ENCODE data around the gene MAPT.

Gene MAPT

DNA sequence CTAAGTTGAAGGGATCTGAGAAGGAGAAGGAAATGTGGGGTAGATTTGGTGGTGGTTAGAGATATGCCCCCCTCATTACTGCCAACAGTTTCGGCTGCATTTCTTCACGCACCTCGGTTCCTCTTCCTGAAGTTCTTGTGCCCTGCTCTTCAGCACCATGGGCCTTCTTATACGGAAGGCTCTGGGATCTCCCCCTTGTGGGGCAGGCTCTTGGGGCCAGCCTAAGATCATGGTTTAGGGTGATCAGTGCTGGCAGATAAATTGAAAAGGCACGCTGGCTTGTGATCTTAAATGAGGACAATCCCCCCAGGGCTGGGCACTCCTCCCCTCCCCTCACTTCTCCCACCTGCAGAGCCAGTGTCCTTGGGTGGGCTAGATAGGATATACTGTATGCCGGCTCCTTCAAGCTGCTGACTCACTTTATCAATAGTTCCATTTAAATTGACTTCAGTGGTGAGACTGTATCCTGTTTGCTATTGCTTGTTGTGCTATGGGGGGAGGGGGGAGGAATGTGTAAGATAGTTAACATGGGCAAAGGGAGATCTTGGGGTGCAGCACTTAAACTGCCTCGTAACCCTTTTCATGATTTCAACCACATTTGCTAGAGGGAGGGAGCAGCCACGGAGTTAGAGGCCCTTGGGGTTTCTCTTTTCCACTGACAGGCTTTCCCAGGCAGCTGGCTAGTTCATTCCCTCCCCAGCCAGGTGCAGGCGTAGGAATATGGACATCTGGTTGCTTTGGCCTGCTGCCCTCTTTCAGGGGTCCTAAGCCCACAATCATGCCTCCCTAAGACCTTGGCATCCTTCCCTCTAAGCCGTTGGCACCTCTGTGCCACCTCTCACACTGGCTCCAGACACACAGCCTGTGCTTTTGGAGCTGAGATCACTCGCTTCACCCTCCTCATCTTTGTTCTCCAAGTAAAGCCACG lies 133.0 kb downstream of the MAPT start:
- H3K4me3 ChIP-seq (ENCODE audit: low read length), result no peak overlapping the region
- TF ChIP-seq, protein P1, sequence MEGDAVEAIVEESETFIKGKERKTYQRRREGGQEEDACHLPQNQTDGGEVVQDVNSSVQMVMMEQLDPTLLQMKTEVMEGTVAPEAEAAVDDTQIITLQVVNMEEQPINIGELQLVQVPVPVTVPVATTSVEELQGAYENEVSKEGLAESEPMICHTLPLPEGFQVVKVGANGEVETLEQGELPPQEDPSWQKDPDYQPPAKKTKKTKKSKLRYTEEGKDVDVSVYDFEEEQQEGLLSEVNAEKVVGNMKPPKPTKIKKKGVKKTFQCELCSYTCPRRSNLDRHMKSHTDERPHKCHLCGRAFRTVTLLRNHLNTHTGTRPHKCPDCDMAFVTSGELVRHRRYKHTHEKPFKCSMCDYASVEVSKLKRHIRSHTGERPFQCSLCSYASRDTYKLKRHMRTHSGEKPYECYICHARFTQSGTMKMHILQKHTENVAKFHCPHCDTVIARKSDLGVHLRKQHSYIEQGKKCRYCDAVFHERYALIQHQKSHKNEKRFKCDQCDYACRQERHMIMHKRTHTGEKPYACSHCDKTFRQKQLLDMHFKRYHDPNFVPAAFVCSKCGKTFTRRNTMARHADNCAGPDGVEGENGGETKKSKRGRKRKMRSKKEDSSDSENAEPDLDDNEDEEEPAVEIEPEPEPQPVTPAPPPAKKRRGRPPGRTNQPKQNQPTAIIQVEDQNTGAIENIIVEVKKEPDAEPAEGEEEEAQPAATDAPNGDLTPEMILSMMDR (conservative IDR thresholded peaks at IDR 0.05; ENCODE audit: low read depth, low read length), result no peak
- no peak for DNase-seq (ENCODE audit: low read depth)

DNA sequence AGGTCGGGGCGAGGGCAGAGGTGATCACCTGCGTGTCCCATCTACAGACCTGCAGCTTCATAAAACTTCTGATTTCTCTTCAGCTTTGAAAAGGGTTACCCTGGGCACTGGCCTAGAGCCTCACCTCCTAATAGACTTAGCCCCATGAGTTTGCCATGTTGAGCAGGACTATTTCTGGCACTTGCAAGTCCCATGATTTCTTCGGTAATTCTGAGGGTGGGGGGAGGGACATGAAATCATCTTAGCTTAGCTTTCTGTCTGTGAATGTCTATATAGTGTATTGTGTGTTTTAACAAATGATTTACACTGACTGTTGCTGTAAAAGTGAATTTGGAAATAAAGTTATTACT lies 133.6 kb downstream of the MAPT start:
- no peak overlapping the region for H3K4me3 ChIP-seq (ENCODE audit: low read length)
- no peak for DNase-seq (ENCODE audit: low read depth)
- TF ChIP-seq, protein P1 (conservative IDR thresholded peaks at IDR 0.05; ENCODE audit: low read depth, low read length), result no peak

DNA sequence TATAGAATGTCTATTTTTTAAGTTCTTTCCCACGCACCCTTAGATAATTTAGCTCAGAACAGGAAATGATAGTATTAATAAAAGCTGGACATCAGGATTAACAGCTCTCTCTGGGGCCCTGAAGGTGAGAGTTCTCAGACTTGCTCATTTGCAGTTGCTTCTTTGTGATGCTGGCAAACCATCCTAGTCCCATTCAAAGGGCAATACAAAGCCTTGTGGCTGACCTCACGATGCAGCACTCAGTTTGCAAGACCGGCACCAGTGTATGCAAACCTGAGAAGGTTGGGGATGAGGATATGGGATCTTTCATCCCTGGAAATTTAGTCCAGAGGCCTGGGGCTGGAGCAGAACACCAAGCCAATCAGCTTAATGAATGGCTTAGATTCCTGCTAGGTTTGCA lies 134.0 kb downstream of the MAPT start:
- TF ChIP-seq, protein P1 (conservative IDR thresholded peaks at IDR 0.05; ENCODE audit: low read depth, low read length), result no peak
- no peak overlapping the region for H3K4me3 ChIP-seq (ENCODE audit: low read length)
- DNase-seq (ENCODE audit: low read depth), result no peak

DNA sequence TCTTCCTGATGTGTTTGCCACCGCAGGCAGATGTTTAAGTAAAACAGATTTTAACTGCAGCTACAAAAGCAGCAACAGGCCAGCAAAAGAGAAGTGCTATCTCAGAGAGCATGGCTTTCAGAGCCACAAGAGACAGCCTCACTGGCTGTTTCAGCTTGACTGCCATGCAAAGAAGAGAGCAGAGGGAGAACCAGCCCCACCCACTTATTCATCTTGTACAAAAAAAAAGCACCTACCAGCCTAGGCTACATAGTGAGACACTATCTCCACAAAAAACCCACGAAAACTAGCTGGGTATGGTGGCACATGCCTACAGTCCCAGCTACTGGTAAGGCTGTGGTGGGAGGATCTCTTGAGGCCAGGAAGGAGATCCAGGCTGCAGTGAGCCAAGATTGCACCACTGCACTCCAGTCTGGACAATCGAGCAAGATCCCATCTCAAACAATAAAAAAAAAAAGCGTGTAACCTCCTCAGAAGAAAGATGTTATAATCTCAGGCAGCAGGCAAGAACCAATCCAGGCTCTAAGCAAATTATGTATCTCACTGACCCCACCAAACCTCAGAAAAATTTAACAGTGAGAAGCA lies 134.7 kb downstream of the MAPT start:
- DNase-seq (ENCODE audit: low read depth), result no peak
- no peak overlapping the region for H3K4me3 ChIP-seq (ENCODE audit: low read length)
- TF ChIP-seq, protein P1 (conservative IDR thresholded peaks at IDR 0.05; ENCODE audit: low read depth, low read length), result no peak

DNA sequence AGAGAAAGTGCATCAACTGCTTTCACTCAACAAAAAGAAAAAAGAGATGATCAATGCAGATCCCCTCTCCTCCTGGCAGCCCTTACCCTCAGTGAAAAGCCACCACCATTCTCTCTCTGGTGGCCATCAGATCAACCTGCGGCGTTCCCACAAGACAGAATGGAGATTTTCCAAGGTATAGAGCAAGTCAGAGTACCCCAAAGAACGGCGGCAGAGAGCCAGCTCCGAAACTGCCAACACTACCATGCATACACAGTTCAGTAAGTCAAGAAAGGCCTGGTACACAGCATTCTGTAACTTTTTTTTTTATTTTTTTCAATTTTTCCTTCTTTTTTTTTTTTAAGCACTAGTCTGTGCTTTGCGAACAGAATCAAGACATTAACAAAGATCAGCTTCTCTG lies 135.3 kb downstream of the MAPT start:
- TF ChIP-seq, protein P1 (conservative IDR thresholded peaks at IDR 0.05; ENCODE audit: low read depth, low read length), result no peak
- DNase-seq (ENCODE audit: low read depth), result no peak
- H3K4me3 ChIP-seq (ENCODE audit: low read length), result no peak overlapping the region

DNA sequence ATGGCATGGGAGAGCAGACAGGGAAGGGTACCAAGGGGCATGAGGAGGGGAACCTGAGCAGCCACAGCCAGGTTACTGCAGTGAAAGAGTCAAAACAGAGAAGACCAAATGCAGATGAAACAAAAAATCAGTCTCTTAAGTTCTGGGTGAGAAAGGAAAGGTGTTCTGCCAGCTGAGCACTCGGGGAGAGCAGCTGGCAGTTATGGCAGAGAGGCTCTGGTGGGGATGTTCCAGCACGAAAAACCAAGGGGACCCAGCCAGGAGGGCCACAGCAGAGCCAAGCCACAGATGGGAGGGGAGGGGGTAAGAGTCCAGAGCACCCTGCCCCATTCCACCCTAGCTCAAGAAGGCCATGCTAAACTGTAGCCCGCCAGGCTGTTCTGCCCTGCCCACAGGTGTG lies 136.4 kb downstream of the MAPT start:
- TF ChIP-seq, protein P1 (conservative IDR thresholded peaks at IDR 0.05; ENCODE audit: low read depth, low read length), result no peak
- H3K4me3 ChIP-seq (ENCODE audit: low read length), result no peak overlapping the region
- no peak for DNase-seq (ENCODE audit: low read depth)

DNA sequence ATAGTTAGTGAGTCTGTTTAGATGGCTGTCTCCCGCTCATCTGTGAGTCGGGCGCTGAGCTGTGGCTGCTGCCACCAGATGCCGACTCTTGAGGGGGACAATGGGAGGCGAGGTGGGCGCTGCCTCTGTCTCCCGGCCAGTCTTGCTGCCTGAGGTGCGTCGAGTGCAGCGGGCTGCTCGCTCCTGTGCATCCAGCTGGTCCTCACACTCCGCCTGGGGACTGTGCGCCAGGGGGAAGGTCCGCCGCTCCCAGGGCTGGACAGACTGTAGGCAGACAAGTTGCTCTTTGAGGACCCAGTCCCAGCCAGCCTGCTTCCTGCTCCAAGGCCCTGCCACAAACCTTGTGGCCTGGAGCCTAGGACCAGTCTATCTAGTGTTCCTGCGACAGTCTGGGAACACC lies 137.1 kb downstream of the MAPT start:
- DNase-seq (ENCODE audit: low read depth), result no peak
- TF ChIP-seq, protein P1 (conservative IDR thresholded peaks at IDR 0.05; ENCODE audit: low read depth, low read length), result no peak
- H3K4me3 ChIP-seq (ENCODE audit: low read length), result no peak overlapping the region

All from retinal pigment epithelial cell (primary cell).